Measurements from ENCODE around the gene TPPP3. TPM values are rescaled to one million over a fixed set of nuclear protein-coding genes. Genes with fewer than 3 reads are reported as not detected.

Gene TPPP3
- total RNA-seq, 1 experiment from 2014 or later = 0.39 TPM

DNA sequence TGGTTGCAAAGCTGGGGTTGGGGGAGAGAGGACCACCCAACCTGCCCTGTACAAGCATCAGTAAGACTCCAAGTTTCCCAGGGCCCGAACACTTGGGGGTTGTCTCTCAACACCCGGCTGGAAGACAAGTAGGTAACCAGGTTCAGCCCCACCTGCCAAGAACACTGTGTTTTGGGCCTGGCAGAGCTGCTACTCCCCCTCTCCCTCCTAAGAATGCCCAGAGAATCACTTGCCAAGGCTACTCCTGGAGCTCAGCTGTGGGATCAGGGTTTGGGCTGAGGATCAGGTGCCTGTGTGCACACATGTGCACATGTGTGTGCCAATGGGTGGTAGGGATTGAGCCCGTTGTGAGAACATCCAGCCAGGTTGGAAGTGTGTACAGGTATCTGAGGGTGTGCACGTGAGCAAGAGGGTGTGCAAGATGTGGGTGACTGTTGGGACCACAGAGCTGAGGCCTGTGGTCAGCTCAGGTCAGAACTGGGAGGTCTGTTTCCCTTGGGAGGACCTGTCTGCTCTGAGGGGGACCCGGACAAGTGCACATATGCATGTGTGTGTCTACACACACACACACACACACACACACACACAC, 39.9 kb upstream of the TPPP3 start:
- POLR2A ChIA-PET = interaction anchor here (0.6 kb wide), 2 partner anchors 145 to 186 kb away, joined by 3 to 5 read pairs; no protein-coding TSS in a partner anchor
- Histone ChIP-seq H3K27me3 (replicated peaks; ENCODE audit: control insufficient read depth, insufficient read depth, low read length) (no peaks in the 10 kb centered on the region), H3K4me1 (peaks cover 19% of the 10 kb centered on the region), H3K36me3 (ENCODE audit: control insufficient read depth, insufficient read depth, low read length) (peaks cover 2% of the 10 kb centered on the region; the same call in 1 of the 2 replicates), H3K4me3 (ENCODE audit: low read depth, low read length) (no peak overlapping the region), H3K9me3 (no peaks in the 10 kb centered on the region)
- intact Hi-C loops (cut with micrococcal nuclease; ENCODE audit: unreplicated experiment) = loop anchor here (5.0 kb wide), 1 partner anchor 49 kb away; the partner anchor contains the start of genes AGRP and ATP6V0D1
- peaks cover 11% of the 10 kb centered on the region for H3K36me3 Mint-ChIP-seq (ENCODE audit: insufficient read depth, unreplicated experiment)
- no peaks in the 10 kb centered on the region for H3K4me1 Mint-ChIP-seq (ENCODE audit: low read depth, unreplicated experiment)
- H3K27ac Mint-ChIP-seq (ENCODE audit: unreplicated experiment) = peak overlapping the region; percentile 8
- DNase-seq = no peak
- H3K27me3 Mint-ChIP-seq (ENCODE audit: insufficient read depth, unreplicated experiment) = no peaks in the 10 kb centered on the region
- no peak overlapping the region for H3K4me3 Mint-ChIP-seq (ENCODE audit: unreplicated experiment)
- TF ChIP-seq, protein P1, sequence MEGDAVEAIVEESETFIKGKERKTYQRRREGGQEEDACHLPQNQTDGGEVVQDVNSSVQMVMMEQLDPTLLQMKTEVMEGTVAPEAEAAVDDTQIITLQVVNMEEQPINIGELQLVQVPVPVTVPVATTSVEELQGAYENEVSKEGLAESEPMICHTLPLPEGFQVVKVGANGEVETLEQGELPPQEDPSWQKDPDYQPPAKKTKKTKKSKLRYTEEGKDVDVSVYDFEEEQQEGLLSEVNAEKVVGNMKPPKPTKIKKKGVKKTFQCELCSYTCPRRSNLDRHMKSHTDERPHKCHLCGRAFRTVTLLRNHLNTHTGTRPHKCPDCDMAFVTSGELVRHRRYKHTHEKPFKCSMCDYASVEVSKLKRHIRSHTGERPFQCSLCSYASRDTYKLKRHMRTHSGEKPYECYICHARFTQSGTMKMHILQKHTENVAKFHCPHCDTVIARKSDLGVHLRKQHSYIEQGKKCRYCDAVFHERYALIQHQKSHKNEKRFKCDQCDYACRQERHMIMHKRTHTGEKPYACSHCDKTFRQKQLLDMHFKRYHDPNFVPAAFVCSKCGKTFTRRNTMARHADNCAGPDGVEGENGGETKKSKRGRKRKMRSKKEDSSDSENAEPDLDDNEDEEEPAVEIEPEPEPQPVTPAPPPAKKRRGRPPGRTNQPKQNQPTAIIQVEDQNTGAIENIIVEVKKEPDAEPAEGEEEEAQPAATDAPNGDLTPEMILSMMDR (IDR thresholded peaks at IDR 0.05; ENCODE audit: insufficient read depth in 1 of 2, low read depth in 1 of 2, low read length in 1 of 2, severe bottlenecking in 1 of 2, unreplicated experiment in 1 of 2) = no peak
- no TSS peak for BruUV-seq (replicated peaks)
- CTCF ChIA-PET = interaction anchor here (0.7 kb wide), 2 partner anchors 76 to 95 kb away, joined by 3 to 4 read pairs; partner anchors contain the start of gene RIPOR1
- H3K9me3 Mint-ChIP-seq (ENCODE audit: unreplicated experiment) = no peaks in the 10 kb centered on the region

GRCh38 chr16:67432506-67432890, 39.2 kb upstream of the TPPP3 start:
- no peaks in the 10 kb centered on the region for H3K9me3 Mint-ChIP-seq (ENCODE audit: unreplicated experiment)
- peaks cover 6% of the 10 kb centered on the region for H3K36me3 Mint-ChIP-seq (ENCODE audit: insufficient read depth, unreplicated experiment)
- Histone ChIP-seq H3K4me3 (ENCODE audit: low read depth, low read length) (no peak overlapping the region), H3K9me3 (no peaks in the 10 kb centered on the region), H3K27me3 (replicated peaks; ENCODE audit: control insufficient read depth, insufficient read depth, low read length) (no peaks in the 10 kb centered on the region), H3K4me1 (peaks cover 19% of the 10 kb centered on the region), H3K36me3 (ENCODE audit: control insufficient read depth, insufficient read depth, low read length) (no peaks in the 10 kb centered on the region)
- TF ChIP-seq, protein P1 (IDR thresholded peaks at IDR 0.05; ENCODE audit: insufficient read depth in 1 of 2, low read depth in 1 of 2, low read length in 1 of 2, severe bottlenecking in 1 of 2, unreplicated experiment in 1 of 2) = no peak
- TSS peak; percentile 31 for BruUV-seq (replicated peaks)
- POLR2A ChIA-PET = interaction anchor here (0.6 kb wide), 1 partner anchor 8 kb away, joined by 3 read pairs; no protein-coding TSS in a partner anchor
- no peak for DNase-seq
- no peak overlapping the region for H3K27ac Mint-ChIP-seq (ENCODE audit: unreplicated experiment)
- no peaks in the 10 kb centered on the region for H3K27me3 Mint-ChIP-seq (ENCODE audit: insufficient read depth, unreplicated experiment)
- CTCF ChIA-PET = no interaction called here
- intact Hi-C loops (cut with micrococcal nuclease; ENCODE audit: unreplicated experiment) = loop anchor here (5.0 kb wide), 1 partner anchor 50 kb away; the partner anchor contains the start of genes AGRP and ATP6V0D1
- no peak overlapping the region for H3K4me3 Mint-ChIP-seq (ENCODE audit: unreplicated experiment)
- peaks cover 6% of the 10 kb centered on the region for H3K4me1 Mint-ChIP-seq (ENCODE audit: low read depth, unreplicated experiment)

- H3K9me3 Mint-ChIP-seq (ENCODE audit: unreplicated experiment) = no peaks in the 10 kb centered on the region
- ChIA-PET CTCF (interaction anchor here (0.6 to 1.5 kb wide), 5 partner anchors 16 to 185 kb away, joined by 3 to 6 read pairs (median 4); no protein-coding TSS in a partner anchor), POLR2A (interaction anchor here (0.6 to 0.7 kb wide), 5 partner anchors 8 to 166 kb away, joined by 3 to 14 read pairs (median 3); no protein-coding TSS in a partner anchor)
- BruUV-seq (replicated peaks) = no TSS peak
- H3K36me3 Mint-ChIP-seq (ENCODE audit: insufficient read depth, unreplicated experiment) = peaks cover 7% of the 10 kb centered on the region
- no peaks in the 10 kb centered on the region for H3K36me3 ChIP-seq (ENCODE audit: control insufficient read depth, insufficient read depth, low read length)
- intact Hi-C loops (cut with micrococcal nuclease; ENCODE audit: unreplicated experiment) = loop anchor here (1.0 to 5.0 kb wide), 2 partner anchors 28 to 50 kb away; partner anchors contain the start of genes AGRP and ATP6V0D1
- H3K4me1 ChIP-seq = peaks cover 19% of the 10 kb centered on the region
- no peaks in the 10 kb centered on the region for H3K27me3 Mint-ChIP-seq (ENCODE audit: insufficient read depth, unreplicated experiment)
- TF ChIP-seq, protein P1 (IDR thresholded peaks at IDR 0.05; ENCODE audit: insufficient read depth in 1 of 2, low read depth in 1 of 2, low read length in 1 of 2, severe bottlenecking in 1 of 2, unreplicated experiment in 1 of 2) = no peak
- no peak overlapping the region for H3K27ac Mint-ChIP-seq (ENCODE audit: unreplicated experiment)
- H3K4me3 ChIP-seq (ENCODE audit: low read depth, low read length) = peak overlapping the region; percentile 56
- peaks cover 10% of the 10 kb centered on the region for H3K4me1 Mint-ChIP-seq (ENCODE audit: low read depth, unreplicated experiment)
- H3K9me3 ChIP-seq = no peaks in the 10 kb centered on the region
- no peaks in the 10 kb centered on the region for H3K27me3 ChIP-seq (replicated peaks; ENCODE audit: control insufficient read depth, insufficient read depth, low read length)
- H3K4me3 Mint-ChIP-seq (ENCODE audit: unreplicated experiment) = peak overlapping the region; percentile 91
- DNase-seq = no peak
Observed at GRCh38 chr16:67431775-67432505, 38.6 kb upstream of the TPPP3 start.

All from Caco-2 (cell line).